Panc1 (cell line): ENCODE results near the gene HNF1B. TPM values are rescaled to one million over a fixed set of nuclear protein-coding genes. Genes with fewer than 3 reads are reported as not detected.

Source experiments
- ATAC-seq: fragments of 200-7000 bp; cut with Tn5 transposase; 2 replicates; pipeline ENCODE4 v1.9.1; 2020; ENCODE audit warnings: mild to moderate bottlenecking, moderate library complexity
- BruUV-seq: library from RNA; stranded (reverse); fragments of 400-500 nt; replicated peaks from 2 replicates; lab custom pipeline; 2021; lab: Mats Ljungman, UMichigan
- CTCF ChIA-PET: fragments of 300-600 bp; sonication (Branson Sonifier 250); formaldehyde crosslinking; loops from one replicate; lab custom pipeline; 2022; ENCODE audit warnings: antibody characterized with exemption; lab: Charles Lee
- POLR2A ChIA-PET: fragments of 300-600 bp; sonication (Branson Sonifier 250); formaldehyde crosslinking; loops from one replicate; lab custom pipeline; 2022; ENCODE audit warnings: antibody characterized with exemption; lab: Charles Lee
- DNase-seq: peaks from one replicate; pipeline ENCODE4 v3.0.0-alpha.2; 2010; ENCODE audit warnings: low read depth, low spot score
- H3K27ac ChIP-seq: 2 replicates; pipeline ENCODE4 v1.5.1; 2011; ENCODE audit warnings: mild to moderate bottlenecking, low read length, inconsistent platforms
- H3K27me3 ChIP-seq: fragments of 200-500 bp; sonication (Bioruptor generic); 2 replicates; pipeline ENCODE4 v1.6.0; 2014; ENCODE audit warnings: low read length, inconsistent platforms; ENCODE audit not compliant: control insufficient read depth, insufficient read depth
- H3K36me3 ChIP-seq: fragments of 200-500 bp; sonication (Bioruptor generic); 2 replicates; pipeline ENCODE4 v1.5.1; 2014; ENCODE audit warnings: inconsistent platforms, mild to moderate bottlenecking, low read length, moderate library complexity; ENCODE audit not compliant: control insufficient read depth, insufficient read depth
- H3K4me1 ChIP-seq: 2 replicates; pipeline ENCODE4 v1.5.1; 2011; ENCODE audit warnings: inconsistent platforms, mild to moderate bottlenecking, low read length, moderate library complexity; ENCODE audit not compliant: control insufficient read depth, insufficient read depth
- H3K4me3 ChIP-seq, 2 experiments: 2 replicates each; pipeline ENCODE4 v1.5.1; 2011 to 2012; ENCODE audit warnings: low read depth in 2 of 2, low read length in 2 of 2, mild to moderate bottlenecking in 2 of 2, inconsistent platforms in 1 of 2, moderate library complexity in 1 of 2
- H3K9me3 ChIP-seq: fragments of 200-500 bp; sonication (Bioruptor generic); 2 replicates; pipeline ENCODE4 v1.5.1; 2014; ENCODE audit warnings: low read depth, mild to moderate bottlenecking, inconsistent platforms, low read length, moderate library complexity; ENCODE audit not compliant: control insufficient read depth, insufficient read depth
- POLR2AphosphoS5 ChIP-seq: IDR thresholded peaks from 2 replicates; pipeline ENCODE4 v1.6.1; 2012; ENCODE audit warnings: mild to moderate bottlenecking, low read depth, low read length, moderate library complexity
- SIN3A ChIP-seq: IDR thresholded peaks from 2 replicates; pipeline ENCODE4 v1.6.1; 2012; ENCODE audit warnings: low read depth, mild to moderate bottlenecking, low read length, moderate library complexity, borderline replicate concordance; ENCODE audit not compliant: insufficient read depth
- TCF7L2 ChIP-seq: IDR thresholded peaks from 2 replicates; pipeline ENCODE4 v1.6.1; 2011; ENCODE audit warnings: mild to moderate bottlenecking, low read depth, low read length, inconsistent platforms
- in situ Hi-C: cut with HindIII; loops from 2 replicates; pipeline ENCODE4 v1.10.0; 2016; ENCODE audit warnings: low sequenced_read_pairs, low pct_unique_long_range_greater_than_20kb
- intact Hi-C: fragments of 100-400 bp; cut with micrococcal nuclease; formaldehyde crosslinking; loops from one replicate; pipeline ENCODE4 v1.10.0; 2022; ENCODE audit not compliant: unreplicated experiment
- total RNA-seq: library from RNA; stranded (reverse); gene quantifications from one replicate; pipeline ENCODE4 v1.2.1, GENCODE V29; 2021; ENCODE audit not compliant: unreplicated experiment
- TF ChIP-seq, protein P1 (sequence below), 2 experiments: IDR thresholded peaks; 2 replicates each; pipeline ENCODE4 v1.6.1; 2011 to 2012; ENCODE audit warnings: low read depth in 2 of 2, control low read depth in 1 of 2, low read length in 1 of 2, mild to moderate bottlenecking in 1 of 2, moderate library complexity in 1 of 2; ENCODE audit not compliant: insufficient read depth in 1 of 2
- TF ChIP-seq, protein P2 (sequence below): fragments of 450-650 bp; IDR thresholded peaks from 2 replicates; pipeline ENCODE4 v1.5.1; 2017; ENCODE audit warnings: mild to moderate bottlenecking

Gene HNF1B
- total RNA-seq, 1 experiment from 2014 or later: not detected

DNA sequence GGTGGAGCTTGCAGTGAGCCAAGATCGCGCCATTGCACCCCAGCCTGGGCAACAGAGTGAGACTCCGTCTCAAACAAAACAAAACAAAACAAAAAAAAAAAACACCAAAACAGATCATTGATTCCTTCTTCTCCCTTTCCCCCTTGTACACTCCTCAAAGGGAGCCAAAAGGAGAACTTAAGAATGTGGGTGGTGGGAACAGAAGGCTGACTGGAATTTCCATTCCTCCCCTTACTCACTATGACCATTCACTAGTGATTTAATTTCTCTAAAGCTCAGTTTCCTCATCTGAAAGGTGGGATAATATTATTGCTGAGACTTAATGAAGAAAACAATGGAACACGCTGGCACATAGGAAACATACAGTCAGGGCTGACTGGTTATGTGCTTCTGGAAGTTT lies 17.1 kb upstream of the HNF1B start:
- Histone ChIP-seq H3K27ac (no peak overlapping the region), H3K4me3 (no peak overlapping the region), H3K4me1 (no peaks in the 10 kb centered on the region), H3K27me3 (peaks cover 2% of the 10 kb centered on the region; the same call in 1 of the 2 replicates), H3K9me3 (no peaks in the 10 kb centered on the region), H3K36me3 (no peaks in the 10 kb centered on the region)
- BruUV-seq: no TSS peak
- intact Hi-C loops: no loop called here
- no peak for TF ChIP-seq TCF7L2
- no peak for TF ChIP-seq SIN3A
- TF ChIP-seq, protein P1, sequence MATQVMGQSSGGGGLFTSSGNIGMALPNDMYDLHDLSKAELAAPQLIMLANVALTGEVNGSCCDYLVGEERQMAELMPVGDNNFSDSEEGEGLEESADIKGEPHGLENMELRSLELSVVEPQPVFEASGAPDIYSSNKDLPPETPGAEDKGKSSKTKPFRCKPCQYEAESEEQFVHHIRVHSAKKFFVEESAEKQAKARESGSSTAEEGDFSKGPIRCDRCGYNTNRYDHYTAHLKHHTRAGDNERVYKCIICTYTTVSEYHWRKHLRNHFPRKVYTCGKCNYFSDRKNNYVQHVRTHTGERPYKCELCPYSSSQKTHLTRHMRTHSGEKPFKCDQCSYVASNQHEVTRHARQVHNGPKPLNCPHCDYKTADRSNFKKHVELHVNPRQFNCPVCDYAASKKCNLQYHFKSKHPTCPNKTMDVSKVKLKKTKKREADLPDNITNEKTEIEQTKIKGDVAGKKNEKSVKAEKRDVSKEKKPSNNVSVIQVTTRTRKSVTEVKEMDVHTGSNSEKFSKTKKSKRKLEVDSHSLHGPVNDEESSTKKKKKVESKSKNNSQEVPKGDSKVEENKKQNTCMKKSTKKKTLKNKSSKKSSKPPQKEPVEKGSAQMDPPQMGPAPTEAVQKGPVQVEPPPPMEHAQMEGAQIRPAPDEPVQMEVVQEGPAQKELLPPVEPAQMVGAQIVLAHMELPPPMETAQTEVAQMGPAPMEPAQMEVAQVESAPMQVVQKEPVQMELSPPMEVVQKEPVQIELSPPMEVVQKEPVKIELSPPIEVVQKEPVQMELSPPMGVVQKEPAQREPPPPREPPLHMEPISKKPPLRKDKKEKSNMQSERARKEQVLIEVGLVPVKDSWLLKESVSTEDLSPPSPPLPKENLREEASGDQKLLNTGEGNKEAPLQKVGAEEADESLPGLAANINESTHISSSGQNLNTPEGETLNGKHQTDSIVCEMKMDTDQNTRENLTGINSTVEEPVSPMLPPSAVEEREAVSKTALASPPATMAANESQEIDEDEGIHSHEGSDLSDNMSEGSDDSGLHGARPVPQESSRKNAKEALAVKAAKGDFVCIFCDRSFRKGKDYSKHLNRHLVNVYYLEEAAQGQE (IDR thresholded peaks at IDR 0.05; ENCODE audit: insufficient read depth in 1 of 2, low read depth in 2 of 2, low read length in 1 of 2): no peak
- TF ChIP-seq, protein P2, sequence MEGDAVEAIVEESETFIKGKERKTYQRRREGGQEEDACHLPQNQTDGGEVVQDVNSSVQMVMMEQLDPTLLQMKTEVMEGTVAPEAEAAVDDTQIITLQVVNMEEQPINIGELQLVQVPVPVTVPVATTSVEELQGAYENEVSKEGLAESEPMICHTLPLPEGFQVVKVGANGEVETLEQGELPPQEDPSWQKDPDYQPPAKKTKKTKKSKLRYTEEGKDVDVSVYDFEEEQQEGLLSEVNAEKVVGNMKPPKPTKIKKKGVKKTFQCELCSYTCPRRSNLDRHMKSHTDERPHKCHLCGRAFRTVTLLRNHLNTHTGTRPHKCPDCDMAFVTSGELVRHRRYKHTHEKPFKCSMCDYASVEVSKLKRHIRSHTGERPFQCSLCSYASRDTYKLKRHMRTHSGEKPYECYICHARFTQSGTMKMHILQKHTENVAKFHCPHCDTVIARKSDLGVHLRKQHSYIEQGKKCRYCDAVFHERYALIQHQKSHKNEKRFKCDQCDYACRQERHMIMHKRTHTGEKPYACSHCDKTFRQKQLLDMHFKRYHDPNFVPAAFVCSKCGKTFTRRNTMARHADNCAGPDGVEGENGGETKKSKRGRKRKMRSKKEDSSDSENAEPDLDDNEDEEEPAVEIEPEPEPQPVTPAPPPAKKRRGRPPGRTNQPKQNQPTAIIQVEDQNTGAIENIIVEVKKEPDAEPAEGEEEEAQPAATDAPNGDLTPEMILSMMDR: no peak
- no peak for TF ChIP-seq POLR2AphosphoS5
- ChIA-PET POLR2A (interaction anchor here (0.7 kb wide), 1 partner anchor 8 kb away, joined by 4 read pairs; no protein-coding TSS in a partner anchor), CTCF (no interaction called here)
- in situ Hi-C loops: no loop called here
- DNase-seq: no peak
- ATAC-seq: no peak

DNA sequence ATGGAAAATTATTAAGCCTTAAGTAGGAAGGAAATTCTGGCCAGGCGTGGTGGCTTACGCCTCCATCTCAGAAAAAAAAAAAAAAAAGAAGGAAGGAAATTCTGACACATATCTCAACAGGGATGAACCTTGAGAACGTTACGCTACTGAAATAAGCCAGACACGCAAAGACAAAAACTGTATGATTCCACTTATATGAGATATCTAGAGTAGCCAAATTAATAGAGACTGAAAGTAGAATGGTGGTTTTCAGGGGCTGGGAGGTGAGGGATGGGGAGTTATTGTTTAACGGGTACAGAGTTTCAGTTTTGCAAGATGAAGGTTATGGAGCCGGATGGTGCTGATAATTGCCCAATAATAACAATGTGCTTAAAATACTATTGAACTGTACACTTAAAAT lies 16.2 kb upstream of the HNF1B start:
- DNase-seq (no peak), ATAC-seq (no peak)
- H3K27ac ChIP-seq: no peak overlapping the region
- CTCF ChIA-PET: no interaction called here
- no peaks in the 10 kb centered on the region for H3K36me3 ChIP-seq
- H3K9me3 ChIP-seq: no peaks in the 10 kb centered on the region
- H3K4me3 ChIP-seq: no peak overlapping the region
- H3K4me1 ChIP-seq: no peaks in the 10 kb centered on the region
- in situ Hi-C loops (no loop called here), intact Hi-C loops (no loop called here)
- POLR2A ChIA-PET: no interaction called here
- H3K27me3 ChIP-seq: peaks cover 2% of the 10 kb centered on the region; the same call in 1 of the 2 replicates
- BruUV-seq: no TSS peak
- TF ChIP-seq SIN3A (no peak), TCF7L2 (no peak), POLR2AphosphoS5 (no peak)
- TF ChIP-seq, protein P2: no peak
